KMS-11 (cell line): ENCODE data around the gene CPPED1.
"Not testable (repeated sequence)": the region's sequence is repeated elsewhere in the genome, so short reads cannot be mapped to it uniquely, and the experiment has no call there.

ENCODE experiments used
- H2AFZ ChIP-seq: fragments of 200-600 bp; sonication (generic); 2 replicates; pipeline ENCODE4 v1.6.1; 2016; ENCODE audit warnings: antibody characterized with exemption, mixed run types, low read depth
- H3K27ac ChIP-seq: fragments of 200-600 bp; sonication (generic); 2 replicates; pipeline ENCODE4 v1.6.1; 2016; ENCODE audit warnings: mild to moderate bottlenecking, mixed run types
- H3K27me3 ChIP-seq: fragments of 200-600 bp; sonication (generic); 2 replicates; pipeline ENCODE4 v1.6.1; 2017; ENCODE audit warnings: mild to moderate bottlenecking, low read depth, mixed run types, moderate library complexity; ENCODE audit not compliant: insufficient read depth
- H3K36me3 ChIP-seq: fragments of 200-600 bp; sonication (generic); 2 replicates; pipeline ENCODE4 v1.6.1; 2017; ENCODE audit warnings: mild to moderate bottlenecking, mixed run types; ENCODE audit not compliant: insufficient read depth
- H3K4me1 ChIP-seq: fragments of 200-600 bp; sonication (generic); 2 replicates; pipeline ENCODE4 v1.6.1; 2016; ENCODE audit warnings: mild to moderate bottlenecking, low read depth, mixed run types; ENCODE audit not compliant: poor library complexity, severe bottlenecking
- H3K4me2 ChIP-seq: fragments of 200-600 bp; sonication (generic); 2 replicates; pipeline ENCODE4 v1.7.0; 2016; ENCODE audit warnings: mild to moderate bottlenecking, mixed run types
- H3K4me3 ChIP-seq: fragments of 200-600 bp; sonication (generic); IDR thresholded peaks from 2 replicates; pipeline ENCODE4 v1.6.1; 2017; ENCODE audit warnings: low read depth, low read length, mixed read lengths; ENCODE audit not compliant: insufficient read depth
- H3K79me2 ChIP-seq: fragments of 200-600 bp; sonication (generic); 2 replicates; pipeline ENCODE4 v1.6.1; 2016; ENCODE audit warnings: low read depth, mixed run types; ENCODE audit not compliant: insufficient read depth
- H3K9ac ChIP-seq: fragments of 200-600 bp; sonication (generic); 2 replicates; pipeline ENCODE4 v1.6.1; 2016; ENCODE audit warnings: mild to moderate bottlenecking, mixed run types
- H4K20me1 ChIP-seq: fragments of 200-600 bp; sonication (generic); 2 replicates; pipeline ENCODE4 v1.6.1; 2016; ENCODE audit warnings: mild to moderate bottlenecking, mixed run types; ENCODE audit not compliant: insufficient read depth
- TF ChIP-seq, protein P1 (sequence below): fragments of 200-600 bp; sonication (generic); conservative IDR thresholded peaks from 2 replicates; pipeline ENCODE4 v1.6.1; 2017; ENCODE audit warnings: low read depth, mild to moderate bottlenecking, antibody characterized with exemption, low read length, moderate library complexity, mixed read lengths

The CPPED1 gene

DNA sequence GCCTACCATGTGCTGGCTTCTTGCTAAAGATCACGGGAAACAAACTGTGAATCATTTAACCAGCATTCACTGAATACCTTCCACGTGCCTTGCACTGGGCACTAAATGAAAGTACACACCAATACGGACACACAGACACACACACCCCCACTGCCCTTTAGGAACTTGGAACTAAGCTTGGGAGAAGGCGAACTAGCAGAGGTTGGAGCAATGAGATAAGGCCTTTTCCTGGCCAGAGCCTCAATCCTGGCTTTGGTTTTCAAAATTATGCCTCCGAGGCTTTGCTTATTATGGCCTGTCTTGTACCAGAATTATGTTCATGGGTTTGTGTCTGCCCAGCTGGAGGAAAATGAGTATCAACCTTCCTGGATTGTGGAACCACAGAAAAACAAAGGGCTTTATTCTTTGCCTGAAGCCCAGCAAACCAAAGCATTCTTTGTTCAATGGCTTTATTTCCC is 32.3 kb downstream of the CPPED1 start:
- H2AFZ ChIP-seq: no peak overlapping the region
- H3K79me2 ChIP-seq: no peaks in the 10 kb centered on the region
- H3K36me3 ChIP-seq: no peaks in the 10 kb centered on the region
- no peak overlapping the region for H3K4me2 ChIP-seq
- no peaks in the 10 kb centered on the region for H3K4me1 ChIP-seq
- H3K27me3 ChIP-seq: no peaks in the 10 kb centered on the region
- H3K4me3 ChIP-seq: no peak overlapping the region
- H3K27ac ChIP-seq: no peak overlapping the region
- TF ChIP-seq, protein P1, sequence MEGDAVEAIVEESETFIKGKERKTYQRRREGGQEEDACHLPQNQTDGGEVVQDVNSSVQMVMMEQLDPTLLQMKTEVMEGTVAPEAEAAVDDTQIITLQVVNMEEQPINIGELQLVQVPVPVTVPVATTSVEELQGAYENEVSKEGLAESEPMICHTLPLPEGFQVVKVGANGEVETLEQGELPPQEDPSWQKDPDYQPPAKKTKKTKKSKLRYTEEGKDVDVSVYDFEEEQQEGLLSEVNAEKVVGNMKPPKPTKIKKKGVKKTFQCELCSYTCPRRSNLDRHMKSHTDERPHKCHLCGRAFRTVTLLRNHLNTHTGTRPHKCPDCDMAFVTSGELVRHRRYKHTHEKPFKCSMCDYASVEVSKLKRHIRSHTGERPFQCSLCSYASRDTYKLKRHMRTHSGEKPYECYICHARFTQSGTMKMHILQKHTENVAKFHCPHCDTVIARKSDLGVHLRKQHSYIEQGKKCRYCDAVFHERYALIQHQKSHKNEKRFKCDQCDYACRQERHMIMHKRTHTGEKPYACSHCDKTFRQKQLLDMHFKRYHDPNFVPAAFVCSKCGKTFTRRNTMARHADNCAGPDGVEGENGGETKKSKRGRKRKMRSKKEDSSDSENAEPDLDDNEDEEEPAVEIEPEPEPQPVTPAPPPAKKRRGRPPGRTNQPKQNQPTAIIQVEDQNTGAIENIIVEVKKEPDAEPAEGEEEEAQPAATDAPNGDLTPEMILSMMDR: no peak
- no peak overlapping the region for H3K9ac ChIP-seq
- H4K20me1 ChIP-seq: no peaks in the 10 kb centered on the region

DNA sequence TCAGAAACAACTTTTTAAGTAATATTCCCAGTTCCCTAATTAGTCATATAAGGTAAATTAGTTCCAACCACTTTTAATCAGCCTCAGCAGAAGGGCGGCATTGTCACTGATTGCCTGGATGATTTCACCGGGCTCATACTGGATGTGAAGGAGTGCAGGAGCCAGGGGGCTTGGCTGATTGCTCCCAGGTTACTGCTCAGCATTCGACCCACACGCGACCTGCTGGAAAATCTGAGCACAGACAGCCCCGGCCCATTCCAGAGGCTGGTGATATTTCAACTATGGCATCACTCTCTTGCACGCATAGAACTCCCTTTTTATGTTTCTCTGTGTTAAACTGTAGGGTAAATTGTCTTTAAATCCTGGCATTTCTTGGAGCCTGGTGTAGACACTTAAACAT is 34.2 kb downstream of the CPPED1 start:
- no peak overlapping the region for H2AFZ ChIP-seq
- no peak overlapping the region for H3K4me3 ChIP-seq
- H3K4me2 ChIP-seq: no peak overlapping the region
- H3K27me3 ChIP-seq: no peaks in the 10 kb centered on the region
- no peaks in the 10 kb centered on the region for H4K20me1 ChIP-seq
- no peak overlapping the region for H3K9ac ChIP-seq
- no peaks in the 10 kb centered on the region for H3K79me2 ChIP-seq
- H3K27ac ChIP-seq: no peak overlapping the region
- TF ChIP-seq, protein P1: no peak
- H3K4me1 ChIP-seq: no peaks in the 10 kb centered on the region
- no peaks in the 10 kb centered on the region for H3K36me3 ChIP-seq

DNA sequence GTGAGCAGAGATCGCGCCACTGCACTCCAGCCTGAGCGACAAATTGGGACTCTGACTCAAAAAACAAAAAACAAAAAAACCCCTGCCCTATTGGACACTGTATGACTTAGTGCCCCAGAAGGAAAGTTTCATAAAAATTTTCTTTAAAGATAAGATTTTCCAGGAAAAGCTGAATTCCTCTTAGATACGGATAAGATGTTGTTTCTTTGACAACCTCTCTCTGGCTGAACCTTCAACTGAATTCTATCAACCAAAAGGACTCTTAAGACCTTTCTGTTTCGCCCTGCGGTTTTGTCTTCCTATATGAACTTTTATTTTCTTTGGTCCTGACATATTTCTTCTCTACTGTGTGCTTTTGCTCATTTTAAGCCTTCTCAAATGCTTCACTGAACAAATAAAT is 35.8 kb downstream of the CPPED1 start:
- H2AFZ ChIP-seq: no peak overlapping the region
- no peaks in the 10 kb centered on the region for H3K27me3 ChIP-seq
- no peaks in the 10 kb centered on the region for H3K79me2 ChIP-seq
- no peaks in the 10 kb centered on the region for H3K4me1 ChIP-seq
- H3K9ac ChIP-seq: no peak overlapping the region
- H3K4me3 ChIP-seq: no peak overlapping the region
- no peak overlapping the region for H3K4me2 ChIP-seq
- H3K27ac ChIP-seq: no peak overlapping the region
- TF ChIP-seq, protein P1: no peak
- no peaks in the 10 kb centered on the region for H4K20me1 ChIP-seq
- H3K36me3 ChIP-seq: no peaks in the 10 kb centered on the region

DNA sequence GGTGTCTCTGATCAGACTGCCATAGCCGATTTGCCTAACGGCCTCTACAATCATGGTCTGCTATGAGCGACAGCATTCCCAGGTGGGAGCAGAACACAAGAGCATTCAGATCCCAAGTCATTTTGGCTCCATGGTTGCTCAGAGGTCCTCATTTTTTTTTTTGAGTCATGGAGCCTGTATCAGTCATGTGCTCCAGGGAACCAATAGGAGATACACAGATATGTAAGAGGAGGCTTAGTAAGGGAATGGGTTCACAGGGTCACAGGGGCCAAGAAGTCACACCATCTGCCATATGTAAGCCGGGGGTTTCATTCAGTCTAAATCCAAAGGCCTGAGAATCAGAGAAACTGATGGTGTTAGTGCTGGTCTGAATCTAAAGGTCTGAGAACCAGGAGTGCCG is 36.8 kb downstream of the CPPED1 start:
- Histone ChIP-seq H4K20me1 (no peaks in the 10 kb centered on the region), H3K27me3 (no peaks in the 10 kb centered on the region), H3K27ac (no peak overlapping the region), H3K4me2 (no peak overlapping the region), H2AFZ (no peak overlapping the region), H3K9ac (no peak overlapping the region), H3K36me3 (no peaks in the 10 kb centered on the region), H3K79me2 (no peaks in the 10 kb centered on the region), H3K4me1 (no peaks in the 10 kb centered on the region), H3K4me3 (no peak overlapping the region)
- TF ChIP-seq, protein P1: no peak

DNA sequence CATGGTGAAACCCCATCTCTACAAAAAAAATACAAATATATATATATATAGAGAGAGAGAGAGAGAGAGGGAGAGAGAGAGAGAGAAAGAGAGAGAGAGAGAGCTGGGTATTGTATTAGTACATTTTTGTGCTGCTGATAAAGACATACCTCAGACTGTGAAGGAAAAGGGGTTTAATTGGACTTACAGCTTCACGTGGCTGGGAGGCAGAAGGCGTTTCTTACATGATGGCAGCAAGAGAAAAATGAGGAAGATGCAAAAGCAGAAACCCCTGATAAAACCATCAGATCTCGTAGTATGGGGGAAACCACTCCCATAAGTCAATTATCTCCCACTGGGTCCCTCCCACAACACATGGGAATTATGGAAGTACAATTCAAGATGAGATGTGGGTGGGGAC is 37.5 kb downstream of the CPPED1 start:
- H3K36me3 ChIP-seq, H3K27me3 ChIP-seq, H3K4me3 ChIP-seq, H4K20me1 ChIP-seq, H3K4me1 ChIP-seq, H3K27ac ChIP-seq, H3K4me2 ChIP-seq, H3K9ac ChIP-seq, H2AFZ ChIP-seq, H3K79me2 ChIP-seq: not testable (repeated sequence)
